GM18870 (cell line): ENCODE data around the gene HOXC9.

Experiments
- ATAC-seq: cut with Tn5 transposase; IDR thresholded peaks from one replicate; pipeline ENCODE4 v1.9.1; 2021; ENCODE audit warnings: moderate library complexity; ENCODE audit not compliant: unreplicated experiment

Gene HOXC9

DNA sequence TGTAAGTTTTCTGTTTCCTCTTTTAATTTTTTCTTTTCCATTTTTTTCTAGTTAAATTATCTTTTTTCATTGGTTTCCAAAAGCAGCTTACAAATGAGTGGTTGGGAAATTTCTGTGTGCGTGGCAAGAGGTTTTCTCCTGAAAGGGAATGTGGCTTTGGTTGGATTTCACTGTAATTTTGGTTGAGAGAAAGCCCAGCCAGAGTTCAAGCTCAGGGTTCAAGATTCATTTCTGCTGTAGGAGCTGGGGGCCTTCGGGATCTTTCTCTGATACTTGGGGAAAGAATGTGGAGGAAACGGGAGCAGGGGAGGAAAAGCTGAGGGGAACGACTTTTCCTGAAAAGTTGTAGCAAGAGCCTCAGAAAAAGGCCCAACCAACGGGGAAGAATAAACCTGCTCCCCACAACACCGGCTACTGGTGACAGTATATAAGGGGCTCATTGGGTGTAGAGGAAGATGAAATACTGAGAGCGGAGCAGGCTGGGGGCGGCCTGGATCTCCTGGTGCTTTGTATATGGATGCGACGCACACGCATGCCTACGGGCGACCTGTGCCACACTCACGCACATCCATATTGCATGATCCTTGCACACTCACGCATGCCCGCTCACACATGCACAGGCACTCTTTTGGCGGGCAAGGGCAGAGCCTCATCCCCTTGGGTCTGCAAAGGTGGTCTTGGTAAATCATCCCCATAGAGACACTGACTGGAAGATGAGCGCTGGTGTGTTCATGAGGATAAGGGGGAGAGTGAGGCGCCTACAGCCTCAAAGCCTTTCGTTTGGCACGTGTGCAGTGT lies 13.1 kb upstream of the HOXC9 start:
- no peak for ATAC-seq

DNA sequence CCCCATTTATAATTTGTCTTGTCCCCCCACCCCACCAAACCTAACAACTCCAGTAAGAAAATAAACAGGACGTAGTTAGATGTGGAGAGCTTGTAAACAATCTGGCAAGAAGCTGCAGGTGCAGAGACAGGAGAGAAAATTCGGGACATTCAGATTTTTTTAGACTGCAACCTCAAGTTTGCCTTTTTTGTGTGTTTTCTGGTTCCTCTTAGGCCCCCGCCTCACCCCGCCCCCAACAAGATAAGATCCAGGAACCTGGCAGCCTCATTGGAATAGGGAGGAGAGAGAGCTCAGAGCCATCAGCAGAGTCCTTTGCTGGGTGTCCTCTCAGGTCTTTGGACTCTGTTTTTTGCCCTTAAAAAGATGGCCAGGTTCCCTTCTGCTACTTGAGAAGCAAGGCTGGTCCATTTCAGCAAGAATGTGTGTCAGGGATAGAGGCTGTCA lies 12.2 kb upstream of the HOXC9 start:
- no peak for ATAC-seq

DNA sequence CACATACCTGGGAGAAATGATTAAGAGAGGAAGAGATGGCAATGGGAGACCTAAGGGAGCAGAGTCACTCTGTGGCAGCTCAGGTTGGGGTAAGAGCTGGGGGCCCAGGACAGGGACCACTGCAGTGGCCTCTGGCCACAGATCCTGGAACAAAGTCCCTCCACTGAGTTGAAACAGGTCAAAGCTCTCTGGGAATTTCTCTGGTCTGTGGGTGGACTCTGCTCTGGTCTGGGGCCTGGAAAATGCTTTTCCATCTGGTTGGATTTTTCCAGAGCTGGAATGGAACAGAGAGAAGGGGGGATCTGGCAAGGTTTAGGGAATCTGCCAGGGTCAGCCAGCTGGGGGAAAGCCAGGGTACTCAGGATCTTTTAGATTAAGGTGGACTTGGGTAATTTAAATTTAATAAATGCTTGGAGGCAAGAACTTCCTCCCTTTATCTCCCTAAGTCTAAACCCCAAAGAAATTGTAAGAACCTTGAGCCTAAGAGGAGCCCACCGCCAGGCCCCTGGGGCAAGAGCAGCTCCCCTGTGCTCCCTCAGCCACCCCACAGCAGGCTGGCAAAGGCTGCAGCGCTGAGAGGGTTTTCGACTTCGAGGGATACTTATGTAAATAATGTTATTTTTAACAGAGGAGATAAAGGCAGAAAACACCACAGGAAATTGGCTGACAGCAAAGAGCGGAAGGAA lies 11.3 kb upstream of the HOXC9 start:
- ATAC-seq: no peak

DNA sequence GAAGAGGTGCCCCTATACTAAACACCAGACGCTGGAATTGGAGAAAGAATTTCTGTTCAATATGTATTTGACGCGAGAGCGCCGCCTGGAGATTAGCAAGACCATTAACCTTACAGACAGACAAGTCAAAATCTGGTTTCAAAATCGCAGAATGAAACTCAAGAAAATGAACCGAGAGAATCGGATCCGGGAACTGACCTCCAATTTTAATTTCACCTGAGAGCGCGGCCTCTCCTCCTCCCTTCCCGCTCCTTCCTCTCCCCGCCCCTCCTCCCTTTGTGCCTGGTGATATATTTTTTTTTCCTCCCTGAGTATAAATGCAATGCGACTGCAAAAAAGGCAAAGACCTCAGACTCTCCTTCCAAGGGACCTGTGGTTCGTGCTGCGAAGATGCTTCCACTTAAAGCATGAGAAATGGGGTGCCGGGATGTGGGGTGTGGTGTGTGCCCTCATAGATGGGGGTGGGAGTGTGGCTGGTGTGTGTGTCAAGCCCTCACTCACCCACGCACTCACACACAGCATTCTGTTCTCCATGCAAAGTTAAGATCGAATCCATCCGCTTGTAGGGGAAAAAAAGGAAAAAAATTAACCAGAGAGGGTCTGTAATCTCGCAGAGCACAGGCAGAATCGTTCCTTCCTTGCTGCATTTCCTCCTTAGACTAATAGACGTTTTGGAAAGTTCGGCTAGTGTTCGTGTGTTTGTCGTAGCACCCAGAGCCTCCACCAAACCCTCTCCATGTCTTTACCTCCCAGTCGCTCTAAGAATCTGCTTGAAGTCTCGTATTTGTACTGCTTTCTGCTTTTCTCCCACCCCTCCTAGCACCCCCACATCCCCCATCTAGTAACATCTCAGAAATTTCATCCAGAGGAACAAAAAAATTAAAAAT lies 10.5 kb upstream of the HOXC9 start:
- ATAC-seq: no peak

DNA sequence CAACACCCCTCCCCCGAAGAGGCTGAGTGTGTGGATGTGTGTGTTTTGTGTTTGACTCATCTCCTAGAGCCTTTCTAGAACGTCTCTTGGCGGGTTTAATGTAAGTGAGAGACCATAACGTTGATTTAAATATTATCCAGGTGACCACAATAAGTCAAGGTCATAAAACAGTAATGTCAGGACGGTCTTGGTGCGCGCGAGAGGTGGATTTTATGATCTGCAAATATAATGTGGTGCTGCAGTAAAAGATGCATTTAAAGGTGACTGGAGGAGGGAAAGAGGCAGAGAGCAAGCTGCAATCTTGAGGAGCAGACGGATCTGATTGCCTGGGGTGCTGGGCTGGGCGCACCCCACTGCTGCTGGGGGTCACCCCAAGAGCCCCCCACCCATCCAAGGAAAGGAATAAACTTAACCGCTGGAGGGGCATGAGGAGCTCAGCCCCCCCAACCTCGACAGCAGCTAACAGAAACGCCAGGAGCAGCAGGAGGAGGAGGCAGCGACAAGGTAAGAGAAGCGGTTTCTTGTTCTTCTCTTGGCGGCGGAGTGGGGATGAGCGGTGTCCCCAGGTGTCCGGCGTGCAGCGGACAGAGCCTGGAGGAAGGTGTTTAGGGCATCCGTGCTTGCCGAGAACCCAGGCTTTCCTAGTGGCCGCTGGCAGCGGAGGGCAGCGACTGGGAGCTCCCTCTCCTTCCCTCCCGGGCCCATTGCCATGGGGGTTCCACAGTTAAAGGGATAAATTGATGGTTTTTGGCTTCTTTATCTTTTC lies 9.5 kb upstream of the HOXC9 start:
- no peak for ATAC-seq

DNA sequence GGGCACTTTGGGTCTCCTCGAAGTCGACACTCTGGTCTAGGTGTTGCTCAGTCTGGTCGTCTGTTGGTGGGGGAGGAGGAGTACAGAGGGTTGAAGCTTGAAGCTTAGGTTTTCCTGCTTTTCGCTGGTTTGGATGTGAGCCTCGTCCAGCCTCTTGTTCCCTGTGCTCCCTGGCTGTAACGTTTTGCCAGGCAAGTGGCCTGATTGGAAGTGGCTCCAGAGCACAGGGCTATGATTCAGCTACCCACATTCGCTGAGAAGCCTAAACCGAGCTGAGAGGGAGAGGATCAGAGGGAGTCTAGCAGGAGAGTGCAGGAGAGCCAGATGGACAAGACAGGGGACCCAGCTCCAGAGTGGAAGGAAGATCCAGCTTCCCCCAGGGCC lies 8.9 kb upstream of the HOXC9 start:
- ATAC-seq: no peak

DNA sequence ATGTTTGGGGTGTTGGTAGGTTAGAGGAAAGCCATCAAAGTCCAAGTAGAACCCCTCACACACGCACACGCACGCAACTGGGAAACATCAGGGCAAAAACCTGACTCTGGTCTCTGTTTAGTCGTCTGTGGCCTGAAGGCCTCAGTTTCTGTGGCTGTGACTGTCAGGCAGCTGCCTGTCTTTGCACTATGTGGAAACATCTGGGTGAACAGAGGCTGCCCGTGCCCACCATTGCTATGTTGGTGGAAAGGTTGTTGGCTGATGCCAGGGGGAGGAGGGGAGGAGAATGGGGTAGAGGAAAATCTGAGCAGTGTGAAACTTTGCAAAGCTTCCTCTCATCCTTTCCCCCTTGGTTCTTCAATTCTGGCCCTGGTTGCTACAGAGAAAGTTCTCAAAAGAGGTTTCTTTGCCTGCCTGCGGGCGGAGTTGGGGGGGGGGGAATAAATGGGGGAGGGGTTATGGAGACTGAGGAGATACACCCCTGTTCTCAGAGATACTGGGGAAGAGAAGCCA lies 7.5 kb upstream of the HOXC9 start:
- ATAC-seq: no peak

DNA sequence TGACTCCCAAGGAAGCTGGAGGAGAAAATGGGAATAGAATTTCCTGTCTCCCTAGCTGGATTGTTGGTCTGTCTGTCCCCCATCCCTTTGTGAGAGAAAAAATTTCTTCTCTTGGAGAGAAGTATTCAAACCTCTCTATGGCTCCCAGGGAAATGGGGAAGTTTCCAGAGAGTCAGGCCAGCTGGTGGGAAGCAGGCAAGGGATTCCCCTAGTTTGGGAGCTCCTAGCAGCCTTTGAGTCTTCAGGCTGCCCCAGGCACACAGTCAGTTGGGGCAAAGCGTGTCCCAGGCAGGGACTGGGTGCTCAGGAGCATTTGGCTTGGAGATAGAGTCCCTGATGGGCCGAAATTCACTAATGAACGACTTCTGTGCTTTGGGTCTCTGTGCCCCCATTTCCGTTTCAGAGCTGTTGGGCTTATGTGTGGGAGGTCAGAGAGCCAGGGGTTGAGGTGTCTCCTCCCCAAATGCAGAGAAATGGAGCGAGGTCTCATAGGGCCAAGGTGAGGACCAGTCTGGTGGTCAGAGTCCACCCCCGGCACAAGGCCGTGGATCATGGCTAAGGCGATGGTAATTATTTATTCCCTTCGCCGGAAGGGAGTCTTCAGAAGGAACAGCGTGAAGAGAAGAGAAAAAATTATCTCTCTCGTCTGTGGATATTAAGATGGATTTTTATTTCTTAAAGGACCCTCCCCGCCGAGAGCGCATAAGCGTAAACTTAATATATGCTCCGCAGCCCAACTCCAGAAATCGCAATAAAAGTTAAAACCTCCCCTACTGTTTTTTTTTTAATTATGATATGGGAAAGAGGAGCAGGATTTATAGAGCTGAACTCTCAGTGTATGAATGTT lies 6.6 kb upstream of the HOXC9 start:
- no peak for ATAC-seq

DNA sequence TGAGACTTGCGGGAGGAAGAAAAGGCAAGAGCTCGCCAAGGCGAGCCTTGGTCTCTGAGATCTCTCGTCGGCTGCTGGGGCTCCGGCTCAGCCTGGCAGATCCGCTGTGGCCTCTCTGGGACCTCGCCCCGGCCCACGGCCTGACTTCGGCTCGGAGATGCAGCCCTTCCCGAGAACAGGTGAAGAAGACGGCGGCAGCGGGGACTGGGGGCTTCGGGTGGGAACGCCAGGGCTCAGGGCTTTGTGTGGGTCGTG lies 6.0 kb upstream of the HOXC9 start:
- ATAC-seq: no peak

DNA sequence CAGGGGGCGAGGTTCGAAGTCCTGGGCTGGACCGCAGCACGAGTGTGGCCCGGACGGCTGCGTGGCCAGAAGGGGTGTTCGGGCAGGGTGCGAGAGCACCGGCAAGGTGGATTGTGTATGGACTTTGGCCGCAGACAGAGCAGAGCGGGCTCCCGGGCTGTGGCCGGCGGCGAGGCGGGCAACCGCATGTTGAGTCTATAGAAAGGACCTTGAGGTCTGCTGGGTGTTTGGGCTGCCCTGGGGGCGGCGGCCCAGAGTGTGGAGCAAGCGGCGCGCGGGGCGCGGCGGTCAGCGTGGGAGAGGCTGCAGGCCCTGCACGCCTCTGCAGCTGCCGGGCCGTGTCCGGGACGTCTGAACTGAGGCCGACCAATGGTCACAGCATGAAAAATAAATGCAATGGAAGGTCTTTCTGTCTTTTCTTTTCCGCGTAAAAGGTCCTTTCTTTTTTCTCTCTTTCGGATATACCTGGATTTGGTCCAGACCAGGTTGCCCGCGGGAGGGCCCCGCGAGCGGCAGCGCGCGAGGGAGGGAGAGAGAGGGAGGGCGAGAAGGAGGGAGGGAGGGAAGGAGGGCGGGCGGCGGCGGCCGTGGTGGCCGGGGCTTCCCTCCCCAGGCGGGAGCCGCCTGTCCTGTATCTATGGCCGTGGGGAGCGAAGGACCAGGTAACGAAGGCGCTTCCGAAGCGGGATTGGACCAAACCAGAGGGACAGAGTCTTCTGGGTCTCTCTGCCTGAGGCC lies 5.5 kb upstream of the HOXC9 start:
- no peak for ATAC-seq

DNA sequence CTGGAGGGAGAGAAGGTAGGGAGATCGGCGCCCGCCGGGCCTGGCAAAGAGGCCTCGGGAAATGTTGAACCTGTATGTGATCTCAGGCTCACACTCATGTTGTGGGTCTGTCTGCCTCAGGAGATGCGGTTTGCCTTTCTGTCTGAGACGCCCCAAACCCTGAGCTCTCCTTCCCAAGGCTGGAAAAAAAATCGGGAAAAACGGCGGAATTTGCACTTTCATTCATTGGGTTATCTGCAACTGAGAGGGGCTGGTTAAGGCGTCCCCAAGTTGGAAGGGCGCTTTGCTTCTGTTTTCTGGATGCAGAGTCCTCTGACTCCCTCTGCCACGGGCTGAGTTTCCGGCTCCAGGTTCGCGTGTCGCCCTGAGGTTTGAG lies 5.0 kb upstream of the HOXC9 start:
- no peak for ATAC-seq

DNA sequence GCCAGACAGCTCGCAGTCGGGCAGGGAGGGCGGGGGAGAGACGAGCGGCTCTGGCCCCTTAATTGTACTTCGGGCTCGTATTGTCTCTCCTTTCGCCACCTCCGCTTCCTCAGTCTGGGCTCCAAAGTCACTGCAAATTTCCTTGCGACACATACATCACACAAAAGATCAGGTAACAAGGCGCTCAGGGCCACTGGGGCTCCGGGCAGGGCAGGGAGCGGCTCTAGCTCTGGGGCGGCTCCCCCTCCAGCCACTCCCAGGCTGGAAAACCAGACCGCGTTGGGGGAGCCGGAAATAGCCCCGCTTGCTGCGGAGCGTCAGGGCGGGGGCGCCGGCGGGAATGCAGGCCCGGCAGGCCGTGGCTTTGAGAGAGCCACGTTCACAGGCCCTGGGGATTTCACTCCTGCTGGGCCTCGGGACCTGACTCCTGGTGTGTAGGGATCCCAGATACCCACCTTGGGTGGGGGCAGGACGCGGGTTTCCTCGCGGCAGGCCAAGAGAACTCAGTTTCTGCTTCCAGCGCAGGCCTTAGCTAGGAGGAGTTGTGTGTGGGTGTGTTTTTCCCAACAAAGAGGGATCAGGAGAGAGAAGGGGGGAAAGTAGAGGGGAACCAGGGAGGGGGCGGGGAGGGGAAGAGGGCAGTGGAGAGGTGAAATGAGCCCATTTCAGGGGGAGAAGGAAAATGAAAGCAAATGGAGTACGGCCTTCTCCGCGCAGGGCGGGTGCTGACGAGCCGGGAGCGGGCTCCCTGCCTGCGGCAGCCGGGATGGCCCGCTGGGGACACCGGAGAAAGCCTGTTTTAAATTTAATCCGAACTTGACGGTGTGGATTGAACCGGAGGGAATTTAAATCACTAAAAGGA lies 4.4 kb upstream of the HOXC9 start:
- ATAC-seq: no peak

DNA sequence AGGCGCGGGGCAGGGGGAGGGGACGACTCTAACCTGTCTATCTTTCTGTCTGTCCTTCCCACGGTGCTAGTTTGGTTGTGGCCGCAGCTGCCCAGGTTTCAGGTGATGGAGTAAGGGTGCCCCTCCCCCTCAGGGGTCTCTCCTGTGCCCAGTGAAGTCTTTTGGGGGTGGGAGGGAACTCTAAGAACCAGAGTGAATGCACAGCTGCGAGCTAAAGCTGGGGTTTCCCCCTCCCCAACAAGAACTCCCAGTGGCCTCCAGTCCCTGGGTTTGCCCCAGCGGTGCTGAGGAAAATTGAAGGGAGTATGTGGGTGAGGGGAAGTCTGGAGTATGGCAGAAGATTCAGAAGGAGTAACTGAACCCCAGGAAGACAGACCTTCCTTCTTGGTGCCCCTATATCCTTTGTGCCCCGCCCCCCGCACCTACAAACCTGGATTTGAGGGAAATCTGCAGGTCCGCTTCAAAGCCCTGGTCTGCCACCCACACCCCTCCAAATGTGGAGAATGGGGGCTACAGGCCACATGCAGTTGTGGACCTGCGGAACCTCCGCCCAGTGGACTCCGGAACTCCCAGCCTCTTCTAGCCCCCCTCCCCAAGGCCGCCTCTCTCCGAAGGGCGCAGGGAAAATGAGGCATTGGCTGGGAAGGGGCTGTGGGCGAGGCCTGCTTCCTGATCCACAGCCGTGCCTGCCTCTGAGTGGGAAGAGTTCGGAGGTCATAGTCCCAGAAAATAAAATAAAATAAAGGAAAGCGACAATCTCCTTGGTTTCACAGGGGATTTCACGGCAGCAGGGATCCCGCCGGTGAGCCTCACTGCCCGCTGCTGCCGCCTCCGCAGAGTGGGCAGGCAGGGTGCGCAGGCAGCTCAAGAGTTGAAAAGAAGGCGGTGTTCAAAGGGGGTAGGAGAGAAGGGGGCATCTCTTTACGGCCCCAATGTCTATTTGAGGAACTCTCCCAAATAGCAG lies 3.4 kb upstream of the HOXC9 start:
- ATAC-seq: no peak

DNA sequence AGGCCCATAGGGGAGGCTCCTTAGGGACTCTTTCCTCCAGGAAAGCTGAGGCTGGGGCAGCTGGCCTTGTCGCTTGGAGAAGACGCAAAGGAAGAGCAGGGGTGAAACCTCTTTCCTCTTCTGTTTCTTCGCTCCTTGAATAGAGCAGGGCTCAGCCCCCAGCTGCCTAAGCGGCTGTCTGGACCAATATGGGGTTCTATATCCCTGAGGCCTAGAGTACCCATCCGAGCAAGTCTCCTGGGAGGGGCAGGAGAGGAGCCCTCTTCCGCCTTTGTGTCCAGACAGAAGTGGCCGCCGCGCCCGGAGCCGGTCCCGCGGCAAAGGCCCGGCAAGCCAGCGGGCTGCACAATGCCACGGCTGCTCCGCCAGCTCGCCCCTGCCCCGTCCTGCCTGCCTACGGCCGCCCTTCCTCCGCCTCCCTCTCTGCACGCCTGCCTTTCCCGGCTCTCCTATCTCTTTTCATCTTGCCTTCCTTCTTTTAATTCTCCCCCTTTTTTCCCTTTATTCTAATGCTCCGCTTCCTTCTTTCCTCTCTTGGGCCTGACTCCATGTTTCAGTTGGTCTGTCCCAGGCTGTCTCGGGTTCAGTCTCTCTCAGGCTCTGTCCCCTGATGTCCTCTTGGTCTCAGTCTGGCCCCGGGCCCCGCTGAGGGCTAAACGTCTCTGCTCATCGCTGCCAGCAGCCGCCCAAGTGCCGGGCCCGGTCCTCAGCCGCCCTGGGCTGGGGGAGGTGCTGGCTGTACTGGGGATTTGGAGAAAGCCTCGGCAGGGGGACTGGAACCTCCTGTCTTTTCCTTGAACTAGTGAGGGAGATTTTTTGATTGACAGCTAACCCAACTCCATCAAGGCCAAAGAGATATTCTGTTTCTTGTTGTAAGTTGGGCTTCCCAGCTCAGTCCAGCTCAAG lies 2.5 kb upstream of the HOXC9 start:
- ATAC-seq: no peak

DNA sequence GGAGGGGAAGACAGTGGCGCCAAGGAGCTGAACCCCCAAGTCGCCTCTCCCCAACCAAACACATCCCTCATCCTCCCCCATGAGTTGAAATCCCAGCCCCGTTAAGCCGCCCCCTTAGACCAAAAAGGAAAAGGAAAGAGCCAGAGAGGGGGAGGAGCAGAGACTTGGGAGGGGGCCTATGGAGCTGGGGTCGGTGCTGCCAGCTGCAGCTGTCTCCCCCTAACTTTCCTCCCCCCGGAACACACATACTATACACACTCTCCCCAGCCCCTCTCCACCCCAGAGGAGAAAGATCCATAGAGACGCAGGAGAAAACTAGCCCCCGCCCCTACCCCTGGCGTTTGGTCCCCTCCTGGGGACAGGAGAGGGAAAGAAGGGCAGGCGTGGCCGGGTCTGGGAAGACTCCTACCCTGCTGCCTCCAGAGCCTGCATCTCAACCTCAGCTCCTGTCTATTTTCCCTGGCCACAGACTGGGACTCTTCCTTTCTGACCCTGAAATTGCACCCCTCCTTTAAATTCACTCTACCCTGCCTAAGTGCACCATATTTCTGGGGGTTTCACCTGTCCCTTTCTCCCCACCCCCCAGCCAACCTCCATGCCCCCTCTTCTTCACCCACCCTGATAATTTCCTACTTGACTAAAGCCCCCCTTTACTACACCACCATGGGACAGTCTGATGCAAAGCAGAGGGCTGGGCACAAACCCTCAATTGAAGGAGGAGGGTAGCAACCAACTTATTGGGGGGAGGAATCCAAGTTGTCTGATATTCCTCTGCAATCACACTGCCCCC lies 1.7 kb upstream of the HOXC9 start:
- no peak for ATAC-seq

DNA sequence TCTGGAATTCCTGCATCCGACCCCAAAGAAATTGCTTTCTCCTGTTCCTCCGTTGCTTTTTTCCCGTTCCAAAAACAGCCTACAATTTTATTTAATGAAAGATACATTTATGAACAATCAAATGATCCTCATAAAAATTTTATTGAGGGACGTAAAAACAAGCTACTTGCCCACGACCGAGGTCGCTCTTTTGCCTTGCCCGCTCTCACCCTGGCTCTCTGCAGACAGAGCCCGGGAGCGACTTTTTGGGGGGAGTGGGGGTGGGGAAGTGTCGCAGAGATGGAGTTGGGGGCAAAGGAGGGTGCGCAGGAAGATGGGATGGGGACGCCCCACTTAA lies 1.1 kb upstream of the HOXC9 start:
- ATAC-seq: no peak
